AG20443 (cell line): ENCODE results near the gene SPAG17.

Experiments used
- DNase-seq: peaks from one replicate; pipeline ENCODE4 v3.0.0; 2012; ENCODE audit warnings: low spot score, mixed read lengths

Gene SPAG17

GRCh38 chr1:118160806-118161205 is 24.2 kb downstream of the SPAG17 start:
- DNase-seq: no peak

DNA sequence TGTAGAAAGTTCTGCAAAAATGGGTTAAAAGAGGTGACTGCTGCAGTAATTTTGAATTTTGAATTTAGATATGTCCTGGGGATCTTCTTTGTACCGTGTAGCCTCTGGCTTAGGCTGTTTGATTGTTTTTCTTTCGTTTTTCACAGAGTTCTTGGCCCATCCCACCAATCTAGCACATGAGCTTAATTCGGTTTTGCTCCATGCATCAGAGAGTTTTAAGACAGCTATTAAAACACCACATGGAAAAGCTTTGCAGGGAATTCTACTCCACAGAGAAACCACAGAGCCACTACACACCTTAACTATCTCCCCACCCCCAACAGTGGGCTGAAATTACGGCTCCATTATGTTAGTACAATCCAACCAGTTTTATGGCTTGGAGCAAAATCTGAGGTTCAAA is 25.5 kb downstream of the SPAG17 start:
- DNase-seq: no peak

DNA sequence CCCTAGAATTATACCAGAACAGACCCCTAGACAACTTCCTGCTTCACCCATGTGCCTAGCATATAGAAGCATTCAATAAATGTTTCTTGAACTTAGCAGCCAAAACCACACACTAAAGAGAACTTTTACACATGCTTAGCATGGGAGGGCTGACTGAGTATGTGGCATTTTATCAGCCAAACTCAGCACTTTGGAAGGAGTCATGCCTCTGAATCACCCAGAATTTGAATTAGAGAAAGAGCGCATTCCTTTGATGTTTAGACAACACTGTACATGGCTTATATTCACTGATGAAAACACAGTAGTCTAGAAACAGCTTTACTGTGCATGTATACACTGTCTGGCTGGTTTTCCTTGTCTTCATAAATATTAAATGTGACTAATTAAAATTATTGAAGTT is 26.1 kb downstream of the SPAG17 start:
- DNase-seq: peak; percentile 76

DNA sequence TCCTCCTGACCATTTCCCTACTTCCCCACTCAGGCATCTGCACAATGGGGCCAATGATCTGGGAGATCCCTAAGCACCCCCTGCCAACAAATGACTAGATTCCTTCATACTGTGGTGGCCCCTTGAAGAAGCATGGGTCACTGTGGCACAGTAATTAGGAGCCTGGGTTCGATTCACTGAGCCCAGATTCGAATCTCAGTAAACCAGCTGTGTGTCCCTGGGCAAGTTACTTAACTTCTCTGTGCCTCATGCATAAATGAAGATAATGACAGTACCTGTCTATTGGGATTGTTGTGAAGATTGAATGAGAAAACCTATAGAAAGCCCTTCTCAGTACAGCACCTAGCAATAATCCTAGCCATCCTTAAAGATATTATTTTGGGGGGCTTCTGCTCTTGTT is 27.5 kb downstream of the SPAG17 start:
- no peak for DNase-seq

GRCh38 chr1:118155106-118155505 is 29.9 kb downstream of the SPAG17 start:
- DNase-seq: no peak

DNA sequence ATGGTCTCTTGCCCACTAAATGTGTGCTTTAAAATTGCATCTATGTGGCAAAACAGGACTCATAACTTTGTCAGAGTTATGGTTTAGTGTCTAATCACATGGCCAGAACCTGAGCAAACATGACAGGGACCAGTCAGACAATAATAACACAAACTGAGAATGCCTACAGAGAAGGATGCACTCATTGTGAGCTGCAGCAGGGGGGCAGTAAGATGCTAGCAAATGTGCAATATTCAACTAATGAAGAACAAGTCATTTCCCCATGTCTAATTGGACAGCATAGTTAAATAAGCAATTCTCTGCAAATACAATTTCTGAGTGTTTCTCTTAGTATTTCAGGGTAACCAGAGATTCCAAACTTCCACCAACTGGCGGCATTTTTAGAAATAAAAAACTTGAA is 30.8 kb downstream of the SPAG17 start:
- DNase-seq: peak; percentile 49

GRCh38 chr1:118151312-118151937 is 33.6 kb downstream of the SPAG17 start:
- peak; percentile 37 for DNase-seq

DNA sequence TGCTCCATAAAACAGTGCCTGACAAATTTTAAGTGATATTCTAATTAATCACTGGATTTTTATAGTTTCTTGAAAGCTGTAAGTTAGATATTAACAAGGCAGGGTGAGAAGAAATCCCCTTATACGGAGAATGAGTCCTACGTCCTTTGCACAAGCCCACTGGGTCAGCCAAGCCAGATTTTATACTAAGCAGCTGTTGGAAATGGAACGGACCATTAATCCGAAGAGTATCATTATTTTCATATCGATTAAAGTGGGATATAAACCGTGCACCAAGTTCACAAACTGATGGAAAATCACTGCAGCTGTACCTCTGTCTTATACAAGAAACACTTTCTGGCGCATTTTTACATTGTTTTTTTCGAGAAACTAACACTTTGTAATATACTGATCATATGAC is 35.2 kb downstream of the SPAG17 start:
- no peak for DNase-seq

- no peak for DNase-seq
Observed at GRCh38 chr1:118148034-118148433, 37.0 kb downstream of the SPAG17 start.

DNA sequence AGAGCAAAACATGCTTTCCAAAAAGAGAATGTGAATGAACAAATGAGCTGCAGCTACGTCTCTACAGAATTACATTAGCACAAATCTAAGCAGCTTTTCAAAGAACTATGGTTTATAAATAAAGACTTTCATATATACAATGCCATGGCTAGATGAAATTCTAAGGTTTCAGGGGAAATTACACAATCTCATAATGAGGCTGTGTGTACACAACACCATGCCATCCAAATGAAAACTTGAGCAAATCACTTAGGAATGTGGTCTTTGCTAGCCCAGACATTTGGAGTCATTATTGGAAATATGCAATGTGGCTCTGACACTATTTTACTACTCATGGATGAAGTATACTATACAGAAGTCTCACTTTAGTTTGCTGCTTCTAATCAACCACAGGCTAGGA is 37.5 kb downstream of the SPAG17 start:
- peak; percentile 67 for DNase-seq

DNA sequence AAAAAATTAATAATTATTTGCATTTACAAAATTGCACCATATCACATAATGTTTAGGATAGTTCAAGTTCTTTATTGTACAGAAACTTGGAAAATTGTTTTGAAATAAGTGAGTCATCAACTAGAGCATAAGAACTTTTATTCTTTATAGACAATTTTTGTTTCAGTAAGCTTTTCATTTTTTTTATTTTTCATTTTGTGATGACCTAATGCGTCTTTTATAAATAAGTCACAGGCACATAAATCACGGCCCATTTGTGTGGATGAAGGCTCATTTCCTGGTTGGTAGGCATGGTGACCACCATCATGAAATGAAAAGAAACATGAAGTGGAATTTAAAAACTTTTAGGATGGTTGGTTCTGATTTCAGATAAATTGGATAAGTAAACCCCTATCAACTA is 39.3 kb downstream of the SPAG17 start:
- no peak for DNase-seq

- DNase-seq: no peak
Observed at GRCh38 chr1:118144684-118145083, 40.3 kb downstream of the SPAG17 start.

DNA sequence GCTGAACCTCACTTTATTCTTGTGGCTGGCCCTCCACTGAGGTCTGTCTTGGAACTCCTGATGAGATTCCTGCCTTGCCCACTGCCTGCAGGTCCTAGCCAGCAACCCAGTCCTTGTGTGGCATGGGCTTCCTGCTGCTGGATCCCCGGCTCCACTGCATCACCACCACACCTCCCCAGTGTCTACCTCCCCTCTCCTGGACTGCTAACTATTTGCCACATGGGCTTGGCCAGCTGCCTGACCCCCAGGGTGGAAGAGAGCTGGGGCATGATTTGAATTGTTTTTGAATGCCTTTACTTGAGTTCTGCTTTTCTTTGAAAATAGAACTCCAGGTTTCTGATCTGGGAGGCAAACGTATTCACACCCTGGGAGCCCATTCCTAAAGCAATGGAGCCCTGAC is 41.2 kb downstream of the SPAG17 start:
- DNase-seq: no peak

DNA sequence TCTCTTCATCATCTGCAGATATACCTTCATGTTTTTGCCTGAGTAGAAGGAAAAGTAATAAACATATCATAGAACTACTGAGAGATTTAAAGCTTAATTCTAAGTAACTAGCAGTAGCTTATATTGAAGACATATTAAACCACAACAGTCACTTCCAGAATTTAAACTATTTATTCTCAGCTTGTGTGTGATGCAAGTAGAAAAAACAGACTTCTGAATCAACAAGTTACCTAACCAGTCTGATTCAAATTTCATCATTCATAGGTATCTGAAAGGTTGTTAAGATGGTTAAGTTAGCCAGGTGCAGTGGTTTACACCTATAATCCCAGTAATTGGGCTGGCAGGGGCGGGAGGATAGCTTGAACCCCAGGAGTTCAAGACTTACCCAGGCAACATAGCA is 41.9 kb downstream of the SPAG17 start:
- no peak for DNase-seq

DNA sequence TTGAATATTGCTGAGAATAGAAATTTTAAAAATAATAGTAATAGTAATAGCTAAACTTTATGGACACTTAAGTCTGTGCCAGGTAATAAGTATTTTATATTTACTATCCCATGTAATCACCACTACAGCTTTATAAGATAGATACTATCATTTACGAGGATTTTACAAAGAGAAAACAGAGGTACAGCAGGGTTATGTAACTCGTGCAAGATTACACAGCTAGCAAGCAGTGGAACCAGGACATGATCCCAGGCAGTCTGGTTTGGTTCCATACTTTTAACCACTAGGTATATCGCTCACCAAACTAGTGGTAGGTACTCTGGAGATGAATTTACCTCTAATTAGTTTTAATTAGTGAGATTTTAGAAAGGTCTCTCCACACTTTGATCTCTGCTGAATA is 42.5 kb downstream of the SPAG17 start:
- DNase-seq: no peak

- no peak for DNase-seq
Observed at GRCh38 chr1:118137900-118138299, 47.1 kb downstream of the SPAG17 start.

DNA sequence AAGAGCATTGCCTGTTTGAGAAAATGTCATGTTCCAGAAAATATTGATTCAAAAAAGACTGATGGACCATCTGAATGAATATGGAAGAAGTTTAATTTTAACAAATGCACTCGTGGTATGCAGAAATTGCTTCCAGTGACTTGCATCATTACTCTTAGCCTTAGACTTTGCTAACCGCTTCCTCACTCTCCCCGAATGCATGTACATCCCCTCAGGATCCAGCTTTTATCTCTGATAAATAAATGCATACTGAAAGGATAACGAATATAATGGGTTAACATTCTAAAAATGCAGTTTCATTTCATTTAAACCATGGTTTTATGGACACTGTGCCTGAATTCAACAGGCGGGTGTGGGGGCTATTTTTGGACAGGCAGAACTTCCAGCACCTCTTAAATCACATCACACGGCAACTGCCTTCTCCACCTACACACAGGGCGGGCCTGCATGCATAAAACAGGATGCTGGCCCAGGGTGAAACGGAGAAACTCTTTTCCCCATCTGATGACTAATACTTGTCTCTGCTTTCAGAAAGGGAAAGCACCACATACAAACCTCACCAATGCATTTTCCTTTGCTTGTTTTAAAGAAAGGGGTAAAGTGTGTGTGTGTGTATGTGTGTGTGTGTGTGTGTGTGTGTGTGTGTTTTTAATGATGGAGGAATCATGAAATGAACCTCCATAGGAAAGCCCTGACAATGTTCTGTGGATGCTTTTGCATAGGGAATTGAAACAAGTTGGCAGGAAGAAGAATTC is 48.7 kb downstream of the SPAG17 start:
- DNase-seq: peak; percentile 73

DNA sequence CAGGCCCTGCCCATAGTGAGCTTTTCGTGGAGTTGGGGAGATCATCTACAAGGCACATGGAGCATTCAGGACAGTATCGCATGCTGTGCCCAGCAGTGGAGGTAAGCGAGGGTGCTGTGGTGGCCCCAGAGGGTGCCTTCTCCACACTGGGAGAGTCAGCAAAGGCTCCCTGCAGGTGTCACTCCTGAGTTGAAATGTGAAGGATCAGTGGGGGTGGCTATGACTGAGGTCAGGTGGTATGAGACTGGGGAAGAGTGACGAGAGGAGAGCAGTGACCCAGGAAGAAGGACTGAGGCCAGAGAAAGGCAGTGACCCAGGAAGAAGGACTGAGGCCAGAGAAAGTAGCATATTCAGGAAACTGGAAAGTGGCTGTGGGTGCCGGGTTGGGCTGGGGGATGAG is 53.0 kb downstream of the SPAG17 start:
- no peak for DNase-seq

DNA sequence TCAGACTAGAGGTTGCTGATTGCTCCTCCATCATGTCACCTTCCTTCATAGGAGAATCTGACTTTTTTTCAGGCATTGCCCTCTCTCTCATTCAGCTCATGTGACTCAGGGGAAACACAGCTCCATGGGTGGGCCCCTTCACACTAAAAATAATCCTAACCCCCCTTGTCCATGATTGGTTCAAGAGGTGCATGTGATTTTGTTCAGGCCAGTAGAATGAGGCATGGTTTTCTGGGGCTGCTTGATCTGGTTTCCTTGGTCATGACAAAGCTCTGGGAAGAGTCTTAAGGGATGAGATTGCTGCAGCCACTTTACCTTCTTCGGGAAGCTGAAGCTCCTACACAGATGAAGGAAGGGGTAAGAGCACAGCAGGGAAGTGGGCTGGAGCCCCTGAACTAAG is 56.3 kb downstream of the SPAG17 start:
- DNase-seq: no peak

DNA sequence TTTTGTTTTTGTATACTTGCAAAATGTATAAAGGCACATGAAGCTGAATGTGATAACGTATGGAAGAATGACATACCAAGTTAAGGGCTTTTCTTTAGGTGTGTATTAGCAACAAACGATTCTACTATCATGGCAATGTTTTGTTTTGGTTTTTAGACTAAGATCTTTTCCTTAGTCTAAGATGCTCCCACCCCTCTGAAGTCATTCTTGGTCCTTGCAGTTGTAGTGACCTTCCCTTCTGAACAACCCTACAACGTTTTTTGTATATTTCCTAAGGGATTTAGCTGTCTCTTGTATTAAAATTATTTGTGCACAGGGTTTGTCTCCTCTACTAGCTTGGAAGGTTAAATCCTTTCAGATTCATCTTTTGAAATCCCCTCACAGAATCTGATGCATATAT is 61.0 kb downstream of the SPAG17 start:
- no peak for DNase-seq

- no peak for DNase-seq
Observed at GRCh38 chr1:118123116-118123839, 61.8 kb downstream of the SPAG17 start.

GRCh38 chr1:118122234-118123004 is 62.6 kb downstream of the SPAG17 start:
- DNase-seq: no peak
